ENCODE measurements around the gene DGKK.

The DGKK gene

GRCh38 chrX:50456712-50457484 lies 13.7 kb downstream of the DGKK start:
- DNase-seq (ENCODE audit: low spot score): no peak
- in situ Hi-C loops (cut with MboI; ENCODE audit: low pct_unique_long_range_greater_than_20kb, low sequenced_read_pairs, unreplicated experiment): no loop called here
- TF ChIP-seq CTCF (IDR thresholded peaks at IDR 0.05; ENCODE audit: extremely low read depth, insufficient read depth, missing control alignments): no peak

- no peak for TF ChIP-seq CTCF (IDR thresholded peaks at IDR 0.05; ENCODE audit: extremely low read depth, insufficient read depth, missing control alignments)
- no peak for DNase-seq (ENCODE audit: low spot score)
- in situ Hi-C loops (cut with MboI; ENCODE audit: low pct_unique_long_range_greater_than_20kb, low sequenced_read_pairs, unreplicated experiment): no loop called here
These were observed 17.8 kb downstream of the DGKK start for GRCh38 chrX:50452782-50453181.

GRCh38 chrX:50450324-50450723 lies 20.3 kb downstream of the DGKK start:
- in situ Hi-C loops (cut with MboI; ENCODE audit: low pct_unique_long_range_greater_than_20kb, low sequenced_read_pairs, unreplicated experiment): no loop called here
- no peak for DNase-seq (ENCODE audit: low spot score)
- no peak for TF ChIP-seq CTCF (IDR thresholded peaks at IDR 0.05; ENCODE audit: extremely low read depth, insufficient read depth, missing control alignments)

GRCh38 chrX:50448565-50448964 lies 22.1 kb downstream of the DGKK start:
- no peak for DNase-seq (ENCODE audit: low spot score)
- peak; percentile 25 for TF ChIP-seq CTCF (IDR thresholded peaks at IDR 0.05; ENCODE audit: extremely low read depth, insufficient read depth, missing control alignments)
- in situ Hi-C loops (cut with MboI; ENCODE audit: low pct_unique_long_range_greater_than_20kb, low sequenced_read_pairs, unreplicated experiment): no loop called here

GRCh38 chrX:50447535-50447934 lies 23.1 kb downstream of the DGKK start:
- DNase-seq (ENCODE audit: low spot score): no peak
- in situ Hi-C loops (cut with MboI; ENCODE audit: low pct_unique_long_range_greater_than_20kb, low sequenced_read_pairs, unreplicated experiment): no loop called here
- TF ChIP-seq CTCF (IDR thresholded peaks at IDR 0.05; ENCODE audit: extremely low read depth, insufficient read depth, missing control alignments): no peak

GRCh38 chrX:50442426-50443116 lies 28.1 kb downstream of the DGKK start:
- no peak for DNase-seq (ENCODE audit: low spot score)
- in situ Hi-C loops (cut with MboI; ENCODE audit: low pct_unique_long_range_greater_than_20kb, low sequenced_read_pairs, unreplicated experiment): no loop called here
- no peak for TF ChIP-seq CTCF (IDR thresholded peaks at IDR 0.05; ENCODE audit: extremely low read depth, insufficient read depth, missing control alignments)
